Lower leg skin (tissue), 3 donors: Measurements from ENCODE around the gene IQCH.

Experiments used
- POLR2A ChIP-seq, 2 donors: fragments of 450-650 bp; IDR thresholded peaks; one replicate each; pipeline ENCODE4 v1.6.1; 2016 to 2017; ENCODE audit warnings: antibody characterized with exemption in 2 of 2, mild to moderate bottlenecking in 1 of 2, moderate library complexity in 1 of 2
- TF ChIP-seq, protein P1 (sequence below), 3 donors: fragments of 450-650 bp; IDR thresholded peaks; one replicate each; pipeline ENCODE4 v1.5.1; 2016; ENCODE audit warnings: antibody characterized with exemption in 3 of 3, mild to moderate bottlenecking in 3 of 3, moderate library complexity in 2 of 3

DNA sequence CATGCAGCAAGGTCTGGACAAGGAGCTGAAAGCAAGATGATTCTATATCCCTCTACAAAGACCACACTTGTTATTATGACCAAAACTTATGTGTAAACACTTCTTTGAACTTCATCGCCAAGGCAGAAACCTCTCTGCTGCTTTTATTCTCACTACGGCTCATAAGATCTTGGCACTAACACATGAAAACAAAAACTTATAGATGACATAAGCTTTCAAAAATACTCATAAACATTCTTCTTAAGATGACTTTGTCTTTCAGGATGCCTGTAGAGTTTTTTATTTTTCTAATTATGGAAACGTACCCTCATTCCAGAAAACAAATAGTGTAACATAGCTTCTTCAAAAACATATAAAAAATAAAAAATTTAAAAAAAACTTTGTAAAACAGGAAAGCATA, 253.8 kb downstream of the IQCH start:
- TF ChIP-seq, protein P1, sequence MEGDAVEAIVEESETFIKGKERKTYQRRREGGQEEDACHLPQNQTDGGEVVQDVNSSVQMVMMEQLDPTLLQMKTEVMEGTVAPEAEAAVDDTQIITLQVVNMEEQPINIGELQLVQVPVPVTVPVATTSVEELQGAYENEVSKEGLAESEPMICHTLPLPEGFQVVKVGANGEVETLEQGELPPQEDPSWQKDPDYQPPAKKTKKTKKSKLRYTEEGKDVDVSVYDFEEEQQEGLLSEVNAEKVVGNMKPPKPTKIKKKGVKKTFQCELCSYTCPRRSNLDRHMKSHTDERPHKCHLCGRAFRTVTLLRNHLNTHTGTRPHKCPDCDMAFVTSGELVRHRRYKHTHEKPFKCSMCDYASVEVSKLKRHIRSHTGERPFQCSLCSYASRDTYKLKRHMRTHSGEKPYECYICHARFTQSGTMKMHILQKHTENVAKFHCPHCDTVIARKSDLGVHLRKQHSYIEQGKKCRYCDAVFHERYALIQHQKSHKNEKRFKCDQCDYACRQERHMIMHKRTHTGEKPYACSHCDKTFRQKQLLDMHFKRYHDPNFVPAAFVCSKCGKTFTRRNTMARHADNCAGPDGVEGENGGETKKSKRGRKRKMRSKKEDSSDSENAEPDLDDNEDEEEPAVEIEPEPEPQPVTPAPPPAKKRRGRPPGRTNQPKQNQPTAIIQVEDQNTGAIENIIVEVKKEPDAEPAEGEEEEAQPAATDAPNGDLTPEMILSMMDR (IDR thresholded peaks at IDR 0.05): no peak
- TF ChIP-seq POLR2A (IDR thresholded peaks at IDR 0.05): no peak
